HL-60 (cell line): ENCODE measurements around the gene CHCHD6.

Experiments used
- DNase-seq, 2 experiments: peaks; one replicate each; pipeline ENCODE4 v3.0.0-alpha.2; 2010 to 2020; ENCODE audit warnings: low read depth in 1 of 2, low spot score in 1 of 2
- H3K27ac ChIP-seq: fragments of 250-450 bp; sonication (Bioruptor Pico); replicated peaks from 2 replicates; pipeline ENCODE4 v1.5.1; 2020; ENCODE audit warnings: mild to moderate bottlenecking, moderate library complexity
- H3K27me3 ChIP-seq: fragments of 250-450 bp; sonication (Bioruptor Pico); 2 replicates; pipeline ENCODE4 v1.5.1; 2021; ENCODE audit warnings: mild to moderate bottlenecking, moderate library complexity; ENCODE audit not compliant: insufficient read depth, poor library complexity, severe bottlenecking
- H3K4me3 ChIP-seq: replicated peaks from 2 replicates; pipeline ENCODE4 v1.5.1; 2011; ENCODE audit warnings: mild to moderate bottlenecking, control low read depth, low read length; ENCODE audit not compliant: insufficient read depth
- GABPA ChIP-seq: IDR thresholded peaks from 2 replicates; pipeline ENCODE4 v1.6.1; 2012; ENCODE audit warnings: low read depth
- POLR2AphosphoS5 ChIP-seq: IDR thresholded peaks from 2 replicates; pipeline ENCODE4 v1.6.1; 2012; ENCODE audit warnings: low read depth
- SPI1 ChIP-seq: IDR thresholded peaks from 2 replicates; pipeline ENCODE4 v1.6.1; 2012; ENCODE audit warnings: low read depth, mild to moderate bottlenecking, borderline replicate concordance
- TF ChIP-seq, protein P1 (sequence below): IDR thresholded peaks from 2 replicates; pipeline ENCODE4 v1.6.1; 2012; ENCODE audit warnings: low read depth; ENCODE audit not compliant: insufficient replicate concordance
- TF ChIP-seq, protein P2 (sequence below): IDR thresholded peaks from one replicate; pipeline ENCODE4 v1.5.1; 2011; ENCODE audit warnings: low read length, control low read depth, inconsistent platforms; ENCODE audit not compliant: insufficient read depth

CHCHD6 gene

GRCh38 chr3:126777366-126777765 is 73.3 kb downstream of the CHCHD6 start:
- DNase-seq: no peak
- Histone ChIP-seq H3K4me3 (no peak overlapping the region), H3K27ac (no peak overlapping the region), H3K27me3 (no peaks in the 10 kb centered on the region)
- no peak for TF ChIP-seq GABPA
- TF ChIP-seq POLR2AphosphoS5: no peak

- no peak for DNase-seq
- no peaks in the 10 kb centered on the region for H3K27me3 ChIP-seq
- H3K4me3 ChIP-seq: no peak overlapping the region
- no peak overlapping the region for H3K27ac ChIP-seq
- TF ChIP-seq, protein P1, sequence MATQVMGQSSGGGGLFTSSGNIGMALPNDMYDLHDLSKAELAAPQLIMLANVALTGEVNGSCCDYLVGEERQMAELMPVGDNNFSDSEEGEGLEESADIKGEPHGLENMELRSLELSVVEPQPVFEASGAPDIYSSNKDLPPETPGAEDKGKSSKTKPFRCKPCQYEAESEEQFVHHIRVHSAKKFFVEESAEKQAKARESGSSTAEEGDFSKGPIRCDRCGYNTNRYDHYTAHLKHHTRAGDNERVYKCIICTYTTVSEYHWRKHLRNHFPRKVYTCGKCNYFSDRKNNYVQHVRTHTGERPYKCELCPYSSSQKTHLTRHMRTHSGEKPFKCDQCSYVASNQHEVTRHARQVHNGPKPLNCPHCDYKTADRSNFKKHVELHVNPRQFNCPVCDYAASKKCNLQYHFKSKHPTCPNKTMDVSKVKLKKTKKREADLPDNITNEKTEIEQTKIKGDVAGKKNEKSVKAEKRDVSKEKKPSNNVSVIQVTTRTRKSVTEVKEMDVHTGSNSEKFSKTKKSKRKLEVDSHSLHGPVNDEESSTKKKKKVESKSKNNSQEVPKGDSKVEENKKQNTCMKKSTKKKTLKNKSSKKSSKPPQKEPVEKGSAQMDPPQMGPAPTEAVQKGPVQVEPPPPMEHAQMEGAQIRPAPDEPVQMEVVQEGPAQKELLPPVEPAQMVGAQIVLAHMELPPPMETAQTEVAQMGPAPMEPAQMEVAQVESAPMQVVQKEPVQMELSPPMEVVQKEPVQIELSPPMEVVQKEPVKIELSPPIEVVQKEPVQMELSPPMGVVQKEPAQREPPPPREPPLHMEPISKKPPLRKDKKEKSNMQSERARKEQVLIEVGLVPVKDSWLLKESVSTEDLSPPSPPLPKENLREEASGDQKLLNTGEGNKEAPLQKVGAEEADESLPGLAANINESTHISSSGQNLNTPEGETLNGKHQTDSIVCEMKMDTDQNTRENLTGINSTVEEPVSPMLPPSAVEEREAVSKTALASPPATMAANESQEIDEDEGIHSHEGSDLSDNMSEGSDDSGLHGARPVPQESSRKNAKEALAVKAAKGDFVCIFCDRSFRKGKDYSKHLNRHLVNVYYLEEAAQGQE: no peak
- no peak for TF ChIP-seq SPI1
- no peak for TF ChIP-seq GABPA
- no peak for TF ChIP-seq POLR2AphosphoS5
- TF ChIP-seq, protein P2, sequence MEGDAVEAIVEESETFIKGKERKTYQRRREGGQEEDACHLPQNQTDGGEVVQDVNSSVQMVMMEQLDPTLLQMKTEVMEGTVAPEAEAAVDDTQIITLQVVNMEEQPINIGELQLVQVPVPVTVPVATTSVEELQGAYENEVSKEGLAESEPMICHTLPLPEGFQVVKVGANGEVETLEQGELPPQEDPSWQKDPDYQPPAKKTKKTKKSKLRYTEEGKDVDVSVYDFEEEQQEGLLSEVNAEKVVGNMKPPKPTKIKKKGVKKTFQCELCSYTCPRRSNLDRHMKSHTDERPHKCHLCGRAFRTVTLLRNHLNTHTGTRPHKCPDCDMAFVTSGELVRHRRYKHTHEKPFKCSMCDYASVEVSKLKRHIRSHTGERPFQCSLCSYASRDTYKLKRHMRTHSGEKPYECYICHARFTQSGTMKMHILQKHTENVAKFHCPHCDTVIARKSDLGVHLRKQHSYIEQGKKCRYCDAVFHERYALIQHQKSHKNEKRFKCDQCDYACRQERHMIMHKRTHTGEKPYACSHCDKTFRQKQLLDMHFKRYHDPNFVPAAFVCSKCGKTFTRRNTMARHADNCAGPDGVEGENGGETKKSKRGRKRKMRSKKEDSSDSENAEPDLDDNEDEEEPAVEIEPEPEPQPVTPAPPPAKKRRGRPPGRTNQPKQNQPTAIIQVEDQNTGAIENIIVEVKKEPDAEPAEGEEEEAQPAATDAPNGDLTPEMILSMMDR: no peak
Measured at GRCh38 chr3:126780666-126781065, 76.6 kb downstream of the CHCHD6 start.

DNA sequence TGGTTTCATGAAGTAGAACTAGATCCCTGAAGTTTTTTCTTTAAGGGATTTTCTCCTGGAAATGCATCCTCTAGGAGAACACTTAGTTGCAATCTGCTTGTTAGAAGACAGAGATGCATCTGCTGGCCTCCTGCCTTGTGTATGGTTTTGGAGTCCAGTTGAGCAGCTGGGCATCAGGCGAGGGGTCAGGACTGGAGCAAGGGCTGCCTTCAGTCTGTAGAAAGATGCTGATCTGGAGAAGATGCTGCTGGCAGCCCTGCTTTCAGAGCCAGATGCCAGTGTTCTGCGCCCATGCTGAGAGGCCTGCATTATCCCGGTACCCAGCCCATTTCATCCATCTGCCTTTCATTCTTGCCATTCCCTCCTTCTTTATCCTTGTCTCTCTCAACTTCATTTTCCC is 77.4 kb downstream of the CHCHD6 start:
- no peaks in the 10 kb centered on the region for H3K27me3 ChIP-seq
- H3K4me3 ChIP-seq: no peak overlapping the region
- H3K27ac ChIP-seq: no peak overlapping the region
- no peak for DNase-seq
- TF ChIP-seq GABPA: no peak
- TF ChIP-seq POLR2AphosphoS5: no peak

DNA sequence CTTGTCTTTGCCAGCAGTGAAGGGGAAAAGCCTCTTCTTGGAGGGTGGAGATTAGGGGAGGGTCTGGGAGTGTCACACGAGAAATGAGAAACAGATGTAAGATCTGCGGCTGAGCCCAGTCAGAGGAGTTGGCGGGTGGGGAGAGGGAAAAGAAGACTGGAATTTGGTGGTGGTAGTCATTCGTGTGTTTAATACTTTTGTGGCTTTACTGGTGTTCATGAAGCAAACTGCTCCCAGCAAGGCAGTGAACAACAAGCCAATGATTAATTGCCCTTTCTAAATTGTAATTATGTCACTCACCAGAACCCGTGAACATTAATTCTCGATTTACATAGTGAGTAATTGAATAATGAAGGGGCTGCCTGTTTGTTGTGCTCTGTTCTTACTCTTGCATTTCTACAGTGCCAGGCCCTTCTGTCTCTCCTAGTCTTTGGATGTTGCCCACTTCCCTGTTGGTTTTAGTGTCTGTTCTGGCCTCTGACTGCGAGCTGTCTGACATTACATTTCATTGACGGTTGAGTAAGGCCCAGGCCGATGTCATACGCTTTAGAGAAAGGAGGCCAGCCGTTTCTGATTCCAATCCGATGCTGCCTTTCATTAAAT is 78.0 kb downstream of the CHCHD6 start:
- Histone ChIP-seq H3K27me3 (no peaks in the 10 kb centered on the region), H3K27ac (no peak overlapping the region), H3K4me3 (no peak overlapping the region)
- DNase-seq: no peak
- no peak for TF ChIP-seq POLR2AphosphoS5
- TF ChIP-seq GABPA: no peak
- TF ChIP-seq, protein P1: no peak
- no peak for TF ChIP-seq SPI1
- TF ChIP-seq, protein P2: no peak

DNA sequence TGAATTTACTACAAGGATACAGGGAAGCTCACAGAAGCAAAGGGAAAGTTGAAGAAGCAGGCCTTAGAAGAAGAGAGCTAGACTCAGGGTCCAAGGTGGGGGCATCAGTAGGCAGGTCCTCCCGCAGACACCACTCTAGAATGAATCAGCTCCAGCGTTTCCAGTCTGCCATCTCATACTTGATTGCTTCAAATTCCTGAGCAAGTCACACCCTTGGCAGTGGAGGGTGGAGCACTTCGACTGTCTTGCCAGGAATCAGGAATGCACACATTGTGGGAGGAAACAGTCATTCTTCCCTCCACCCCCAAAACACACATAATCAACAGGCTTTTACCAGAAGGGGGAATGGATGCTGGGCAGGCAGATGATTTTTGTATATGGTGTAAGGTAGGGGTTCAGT is 78.5 kb downstream of the CHCHD6 start:
- no peak for DNase-seq
- H3K27ac ChIP-seq: no peak overlapping the region
- H3K27me3 ChIP-seq: no peaks in the 10 kb centered on the region
- no peak overlapping the region for H3K4me3 ChIP-seq
- TF ChIP-seq, protein P2: no peak
- TF ChIP-seq SPI1 (no peak), POLR2AphosphoS5 (no peak)
